Measurements from ENCODE around the gene SMAD6. TPM values are rescaled to one million over a fixed set of nuclear protein-coding genes. Genes with fewer than 3 reads are reported as not detected.
A peak's percentile ranks its signal among the peaks of the same experiment; 100 is the strongest.

SMAD6 gene
- total and polyA plus RNA-seq, 9 of the 15 experiments (the other 6 are each of a cell fraction or from before 2014, with no cell fraction given) = 0.10 to 15.5 (median 3.7) TPM

DNA sequence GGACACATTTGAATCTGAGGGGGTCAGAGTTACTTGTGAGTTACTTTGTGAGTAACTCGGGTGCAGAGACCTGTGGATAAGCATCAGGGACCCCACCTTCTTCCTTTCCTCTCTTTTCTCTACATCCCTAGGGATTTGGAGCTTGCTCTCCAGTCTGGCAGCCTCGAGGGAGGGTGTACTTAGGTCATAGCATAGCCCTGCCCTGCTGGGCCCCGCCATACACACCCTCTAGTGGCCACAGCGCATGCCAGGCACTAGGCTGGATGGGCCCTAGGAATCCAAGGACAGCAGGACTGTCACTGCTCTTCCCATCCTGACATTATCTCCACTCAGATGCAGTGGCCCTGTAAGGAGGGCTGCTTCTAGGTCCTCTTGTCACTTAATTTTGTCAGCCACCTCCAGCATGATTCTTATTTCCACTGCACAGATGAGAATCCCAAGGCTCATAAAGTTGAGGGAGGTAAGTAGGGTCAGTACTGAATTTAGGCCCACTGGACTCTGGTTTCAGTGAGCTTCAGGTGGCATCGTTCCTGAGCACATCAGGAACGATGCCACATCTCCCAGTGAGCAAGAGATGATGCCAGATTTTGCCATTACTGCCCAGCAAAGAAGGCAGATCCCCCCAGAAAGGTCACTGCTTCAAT, 3.6 kb upstream of the SMAD6 start (continued):
- TF ChIP-seq, protein P1, sequence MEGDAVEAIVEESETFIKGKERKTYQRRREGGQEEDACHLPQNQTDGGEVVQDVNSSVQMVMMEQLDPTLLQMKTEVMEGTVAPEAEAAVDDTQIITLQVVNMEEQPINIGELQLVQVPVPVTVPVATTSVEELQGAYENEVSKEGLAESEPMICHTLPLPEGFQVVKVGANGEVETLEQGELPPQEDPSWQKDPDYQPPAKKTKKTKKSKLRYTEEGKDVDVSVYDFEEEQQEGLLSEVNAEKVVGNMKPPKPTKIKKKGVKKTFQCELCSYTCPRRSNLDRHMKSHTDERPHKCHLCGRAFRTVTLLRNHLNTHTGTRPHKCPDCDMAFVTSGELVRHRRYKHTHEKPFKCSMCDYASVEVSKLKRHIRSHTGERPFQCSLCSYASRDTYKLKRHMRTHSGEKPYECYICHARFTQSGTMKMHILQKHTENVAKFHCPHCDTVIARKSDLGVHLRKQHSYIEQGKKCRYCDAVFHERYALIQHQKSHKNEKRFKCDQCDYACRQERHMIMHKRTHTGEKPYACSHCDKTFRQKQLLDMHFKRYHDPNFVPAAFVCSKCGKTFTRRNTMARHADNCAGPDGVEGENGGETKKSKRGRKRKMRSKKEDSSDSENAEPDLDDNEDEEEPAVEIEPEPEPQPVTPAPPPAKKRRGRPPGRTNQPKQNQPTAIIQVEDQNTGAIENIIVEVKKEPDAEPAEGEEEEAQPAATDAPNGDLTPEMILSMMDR (IDR thresholded peaks at IDR 0.05 in 2 of 3, conservative IDR thresholded peaks at IDR 0.05 in 1 of 3; ENCODE audit: insufficient read depth in 2 of 3, low read depth in 1 of 3, low read length in 3 of 3) = peak; percentile 73 to 82 (median 74)
- TF ChIP-seq, protein P2, sequence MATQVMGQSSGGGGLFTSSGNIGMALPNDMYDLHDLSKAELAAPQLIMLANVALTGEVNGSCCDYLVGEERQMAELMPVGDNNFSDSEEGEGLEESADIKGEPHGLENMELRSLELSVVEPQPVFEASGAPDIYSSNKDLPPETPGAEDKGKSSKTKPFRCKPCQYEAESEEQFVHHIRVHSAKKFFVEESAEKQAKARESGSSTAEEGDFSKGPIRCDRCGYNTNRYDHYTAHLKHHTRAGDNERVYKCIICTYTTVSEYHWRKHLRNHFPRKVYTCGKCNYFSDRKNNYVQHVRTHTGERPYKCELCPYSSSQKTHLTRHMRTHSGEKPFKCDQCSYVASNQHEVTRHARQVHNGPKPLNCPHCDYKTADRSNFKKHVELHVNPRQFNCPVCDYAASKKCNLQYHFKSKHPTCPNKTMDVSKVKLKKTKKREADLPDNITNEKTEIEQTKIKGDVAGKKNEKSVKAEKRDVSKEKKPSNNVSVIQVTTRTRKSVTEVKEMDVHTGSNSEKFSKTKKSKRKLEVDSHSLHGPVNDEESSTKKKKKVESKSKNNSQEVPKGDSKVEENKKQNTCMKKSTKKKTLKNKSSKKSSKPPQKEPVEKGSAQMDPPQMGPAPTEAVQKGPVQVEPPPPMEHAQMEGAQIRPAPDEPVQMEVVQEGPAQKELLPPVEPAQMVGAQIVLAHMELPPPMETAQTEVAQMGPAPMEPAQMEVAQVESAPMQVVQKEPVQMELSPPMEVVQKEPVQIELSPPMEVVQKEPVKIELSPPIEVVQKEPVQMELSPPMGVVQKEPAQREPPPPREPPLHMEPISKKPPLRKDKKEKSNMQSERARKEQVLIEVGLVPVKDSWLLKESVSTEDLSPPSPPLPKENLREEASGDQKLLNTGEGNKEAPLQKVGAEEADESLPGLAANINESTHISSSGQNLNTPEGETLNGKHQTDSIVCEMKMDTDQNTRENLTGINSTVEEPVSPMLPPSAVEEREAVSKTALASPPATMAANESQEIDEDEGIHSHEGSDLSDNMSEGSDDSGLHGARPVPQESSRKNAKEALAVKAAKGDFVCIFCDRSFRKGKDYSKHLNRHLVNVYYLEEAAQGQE (IDR thresholded peaks at IDR 0.05; ENCODE audit: borderline replicate concordance) = peak; percentile 28; the same call in 1 of the 2 replicates
- TF ChIP-seq, protein P2 (CRISPR knock-in tag; IDR thresholded peaks at IDR 0.05; ENCODE audit: low read depth) = no peak
- TF ChIP-seq, protein P3, sequence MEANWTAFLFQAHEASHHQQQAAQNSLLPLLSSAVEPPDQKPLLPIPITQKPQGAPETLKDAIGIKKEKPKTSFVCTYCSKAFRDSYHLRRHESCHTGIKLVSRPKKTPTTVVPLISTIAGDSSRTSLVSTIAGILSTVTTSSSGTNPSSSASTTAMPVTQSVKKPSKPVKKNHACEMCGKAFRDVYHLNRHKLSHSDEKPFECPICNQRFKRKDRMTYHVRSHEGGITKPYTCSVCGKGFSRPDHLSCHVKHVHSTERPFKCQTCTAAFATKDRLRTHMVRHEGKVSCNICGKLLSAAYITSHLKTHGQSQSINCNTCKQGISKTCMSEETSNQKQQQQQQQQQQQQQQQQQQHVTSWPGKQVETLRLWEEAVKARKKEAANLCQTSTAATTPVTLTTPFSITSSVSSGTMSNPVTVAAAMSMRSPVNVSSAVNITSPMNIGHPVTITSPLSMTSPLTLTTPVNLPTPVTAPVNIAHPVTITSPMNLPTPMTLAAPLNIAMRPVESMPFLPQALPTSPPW (CRISPR knock-in tag; IDR thresholded peaks at IDR 0.05) = peak; percentile 23; the same call in 1 of the 2 replicates
- TF ChIP-seq NELFE (IDR thresholded peaks at IDR 0.05; ENCODE audit: insufficient read depth, insufficient read length) (no peak), ZNF316 (IDR thresholded peaks at IDR 0.05) (no peak), SMC3 (conservative IDR thresholded peaks at IDR 0.05; ENCODE audit: insufficient read depth, low read depth, low read length) (0 out of 2 replicates have a peak, but pooled peaks have one; percentile 28)
- TF ChIP-seq, protein P4, sequence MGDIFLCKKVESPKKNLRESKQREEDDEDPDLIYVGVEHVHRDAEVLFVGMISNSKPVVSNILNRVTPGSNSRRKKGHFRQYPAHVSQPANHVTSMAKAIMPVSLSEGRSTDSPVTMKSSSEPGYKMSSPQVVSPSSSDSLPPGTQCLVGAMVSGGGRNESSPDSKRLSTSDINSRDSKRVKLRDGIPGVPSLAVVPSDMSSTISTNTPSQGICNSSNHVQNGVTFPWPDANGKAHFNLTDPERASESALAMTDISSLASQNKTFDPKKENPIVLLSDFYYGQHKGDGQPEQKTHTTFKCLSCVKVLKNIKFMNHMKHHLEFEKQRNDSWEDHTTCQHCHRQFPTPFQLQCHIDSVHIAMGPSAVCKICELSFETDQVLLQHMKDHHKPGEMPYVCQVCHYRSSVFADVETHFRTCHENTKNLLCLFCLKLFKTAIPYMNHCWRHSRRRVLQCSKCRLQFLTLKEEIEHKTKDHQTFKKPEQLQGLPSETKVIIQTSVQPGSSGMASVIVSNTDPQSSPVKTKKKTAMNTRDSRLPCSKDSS (IDR thresholded peaks at IDR 0.05; ENCODE audit: low read depth, partially characterized antibody) = no peak
- TF ChIP-seq, protein P5, sequence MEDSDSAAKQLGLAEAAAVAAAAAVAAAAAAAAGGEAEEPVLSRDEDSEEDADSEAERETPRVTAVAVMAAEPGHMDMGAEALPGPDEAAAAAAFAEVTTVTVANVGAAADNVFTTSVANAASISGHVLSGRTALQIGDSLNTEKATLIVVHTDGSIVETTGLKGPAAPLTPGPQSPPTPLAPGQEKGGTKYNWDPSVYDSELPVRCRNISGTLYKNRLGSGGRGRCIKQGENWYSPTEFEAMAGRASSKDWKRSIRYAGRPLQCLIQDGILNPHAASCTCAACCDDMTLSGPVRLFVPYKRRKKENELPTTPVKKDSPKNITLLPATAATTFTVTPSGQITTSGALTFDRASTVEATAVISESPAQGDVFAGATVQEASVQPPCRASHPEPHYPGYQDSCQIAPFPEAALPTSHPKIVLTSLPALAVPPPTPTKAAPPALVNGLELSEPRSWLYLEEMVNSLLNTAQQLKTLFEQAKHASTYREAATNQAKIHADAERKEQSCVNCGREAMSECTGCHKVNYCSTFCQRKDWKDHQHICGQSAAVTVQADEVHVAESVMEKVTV (CRISPR knock-in tag; IDR thresholded peaks at IDR 0.05) = 0 out of 2 replicates have a peak, but pooled peaks have one; percentile 26

Data from K562 (cell line).